Inflammatory macrophage treated with lipopolysaccharide for 4 hours (primary cell): ENCODE data around the gene KHDRBS1.
"Not testable (repeated sequence)": the region's sequence is repeated elsewhere in the genome, so short reads cannot be mapped to it uniquely, and the experiment has no call there.

ENCODE experiments used
- DNase-seq: peaks from one replicate; pipeline ENCODE4 v3.0.0-alpha.2; 2020

The KHDRBS1 gene

GRCh38 chr1:32014199-32014947 is 705 bp downstream of the KHDRBS1 start:
- DNase-seq, result peak; percentile 52

- DNase-seq, result no peak
Measured at GRCh38 chr1:32014948-32015273, 1.2 kb downstream of the KHDRBS1 start.

- DNase-seq, result peak; percentile 60
Measured at GRCh38 chr1:32020339-32020738, 6.7 kb downstream of the KHDRBS1 start.

GRCh38 chr1:32021574-32022018 is 7.9 kb downstream of the KHDRBS1 start:
- not testable (repeated sequence) for DNase-seq

- no peak for DNase-seq
Measured at GRCh38 chr1:32023351-32023750, 9.7 kb downstream of the KHDRBS1 start.

GRCh38 chr1:32025515-32025914 is 11.8 kb downstream of the KHDRBS1 start:
- DNase-seq, result no peak

- DNase-seq, result no peak
Measured at GRCh38 chr1:32028746-32029145, 15.1 kb downstream of the KHDRBS1 start.

GRCh38 chr1:32031578-32032274 is 18.1 kb downstream of the KHDRBS1 start:
- DNase-seq, result no peak

- no peak for DNase-seq
Measured at GRCh38 chr1:32032275-32032615, 18.6 kb downstream of the KHDRBS1 start.

GRCh38 chr1:32035119-32035518 is 21.5 kb downstream of the KHDRBS1 start:
- no peak for DNase-seq

- DNase-seq, result no peak
Measured at GRCh38 chr1:32040711-32041110, 27.0 kb downstream of the KHDRBS1 start.

GRCh38 chr1:32042330-32042729 is 28.7 kb downstream of the KHDRBS1 start:
- no peak for DNase-seq

GRCh38 chr1:32044234-32044633 is 30.6 kb downstream of the KHDRBS1 start:
- no peak for DNase-seq

GRCh38 chr1:32045772-32046171 is 32.1 kb downstream of the KHDRBS1 start:
- peak; percentile 82 for DNase-seq

- no peak for DNase-seq
Measured at GRCh38 chr1:32047701-32048100, 34.0 kb downstream of the KHDRBS1 start.

GRCh38 chr1:32048440-32048839 is 34.8 kb downstream of the KHDRBS1 start:
- DNase-seq, result no peak

- DNase-seq, result no peak
Measured at GRCh38 chr1:32051706-32052105, 38.0 kb downstream of the KHDRBS1 start.

GRCh38 chr1:32052887-32053286 is 39.2 kb downstream of the KHDRBS1 start:
- no peak for DNase-seq

GRCh38 chr1:32055416-32055815 is 41.7 kb downstream of the KHDRBS1 start:
- DNase-seq, result no peak

GRCh38 chr1:32056598-32056997 is 42.9 kb downstream of the KHDRBS1 start:
- DNase-seq, result no peak

- no peak for DNase-seq
Measured at GRCh38 chr1:32060914-32061313, 47.2 kb downstream of the KHDRBS1 start.

GRCh38 chr1:32062867-32063230 is 49.2 kb downstream of the KHDRBS1 start:
- DNase-seq, result no peak

GRCh38 chr1:32063261-32063681 is 49.6 kb downstream of the KHDRBS1 start:
- DNase-seq, result peak; percentile 19

- DNase-seq, result not testable (repeated sequence)
Measured at GRCh38 chr1:32065613-32066488, 52.2 kb downstream of the KHDRBS1 start.
